Neutrophil (primary cell): ENCODE measurements around the gene STAB1.

Source experiments
- H3K27ac ChIP-seq: fragments of 200-600 bp; sonication (generic); 2 replicates; pipeline ENCODE4 v1.5.1; 2016; ENCODE audit warnings: mild to moderate bottlenecking, moderate library complexity
- H3K27me3 ChIP-seq: fragments of 200-600 bp; sonication (generic); 2 replicates; pipeline ENCODE4 v1.6.0; 2016; ENCODE audit warnings: mild to moderate bottlenecking
- H3K36me3 ChIP-seq: fragments of 200-600 bp; sonication (generic); 2 replicates; pipeline ENCODE4 v1.5.1; 2017
- H3K4me1 ChIP-seq, 2 experiments: fragments of 200-600 bp in 1 of 2; sonication (generic) in 1 of 2; 1 replicate in 1 of 2; 2 replicates in 1 of 2; pipeline versions ENCODE4 v1.5.1 to v1.6.1; 2013 to 2016; ENCODE audit warnings: low read depth in 1 of 2, low read length in 1 of 2, mild to moderate bottlenecking in 1 of 2, moderate library complexity in 1 of 2; ENCODE audit not compliant: control insufficient read depth in 1 of 2, insufficient read depth in 1 of 2
- H3K4me3 ChIP-seq, 2 experiments: fragments of 200-600 bp in 1 of 2; sonication (generic) in 1 of 2; 1 replicate in 1 of 2; 2 replicates in 1 of 2; pipeline ENCODE4 v1.5.1; 2013 to 2016; ENCODE audit warnings: low read depth in 1 of 2, low read length in 1 of 2, mild to moderate bottlenecking in 1 of 2, moderate library complexity in 1 of 2
- H3K9me3 ChIP-seq: fragments of 200-600 bp; sonication (generic); 2 replicates; pipeline ENCODE4 v1.5.1; 2016
- TF ChIP-seq, protein P1 (sequence below): fragments of 200-600 bp; sonication (generic); IDR thresholded peaks from 2 replicates; pipeline ENCODE4 v1.5.1; 2016; ENCODE audit warnings: antibody characterized with exemption

The STAB1 gene

GRCh38 chr3:52454938-52455282 is 40.2 kb upstream of the STAB1 start:
- Histone ChIP-seq H3K27me3 (no peaks in the 10 kb centered on the region), H3K27ac (peak overlapping the region; percentile 82), H3K4me1 (peaks cover 28 to 36% of the 10 kb centered on the region in 2 experiments), H3K9me3 (no peaks in the 10 kb centered on the region), H3K36me3 (peaks cover 15% of the 10 kb centered on the region), H3K4me3 (peak overlapping the region; percentile 87 to 88)
- TF ChIP-seq, protein P1, sequence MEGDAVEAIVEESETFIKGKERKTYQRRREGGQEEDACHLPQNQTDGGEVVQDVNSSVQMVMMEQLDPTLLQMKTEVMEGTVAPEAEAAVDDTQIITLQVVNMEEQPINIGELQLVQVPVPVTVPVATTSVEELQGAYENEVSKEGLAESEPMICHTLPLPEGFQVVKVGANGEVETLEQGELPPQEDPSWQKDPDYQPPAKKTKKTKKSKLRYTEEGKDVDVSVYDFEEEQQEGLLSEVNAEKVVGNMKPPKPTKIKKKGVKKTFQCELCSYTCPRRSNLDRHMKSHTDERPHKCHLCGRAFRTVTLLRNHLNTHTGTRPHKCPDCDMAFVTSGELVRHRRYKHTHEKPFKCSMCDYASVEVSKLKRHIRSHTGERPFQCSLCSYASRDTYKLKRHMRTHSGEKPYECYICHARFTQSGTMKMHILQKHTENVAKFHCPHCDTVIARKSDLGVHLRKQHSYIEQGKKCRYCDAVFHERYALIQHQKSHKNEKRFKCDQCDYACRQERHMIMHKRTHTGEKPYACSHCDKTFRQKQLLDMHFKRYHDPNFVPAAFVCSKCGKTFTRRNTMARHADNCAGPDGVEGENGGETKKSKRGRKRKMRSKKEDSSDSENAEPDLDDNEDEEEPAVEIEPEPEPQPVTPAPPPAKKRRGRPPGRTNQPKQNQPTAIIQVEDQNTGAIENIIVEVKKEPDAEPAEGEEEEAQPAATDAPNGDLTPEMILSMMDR: no peak

GRCh38 chr3:52455283-52456168 is 39.6 kb upstream of the STAB1 start, which contains the start of gene NISCH:
Gene NISCH (plus strand): TSS chr3:52455604. CDS start chr3:52455642, 38 bp downstream.
- Histone ChIP-seq H3K4me3 (peak within 1 kb of the TSS; percentile 87 to 88), H3K9me3 (no peaks in the 10 kb centered on the region)

GRCh38 chr3:52456169-52456799 is 38.9 kb upstream of the STAB1 start:
- Histone ChIP-seq H3K4me1 (peaks cover 28 to 36% of the 10 kb centered on the region in 2 experiments), H3K36me3 (peaks cover 25% of the 10 kb centered on the region), H3K4me3 (peak overlapping the region; percentile 87 to 88), H3K9me3 (no peaks in the 10 kb centered on the region), H3K27me3 (no peaks in the 10 kb centered on the region), H3K27ac (peak overlapping the region; percentile 82)
- TF ChIP-seq, protein P1: no peak

More at GRCh38 chr3:52455283-52456168, 39.6 kb upstream of the STAB1 start, which contains the start of gene NISCH:
- peak within 1 kb of the TSS; percentile 82 for H3K27ac ChIP-seq
- TF ChIP-seq, protein P1: peak; percentile 43
- H3K4me1 ChIP-seq: peaks cover 28 to 36% of the 10 kb centered on the region in 2 experiments
- no peaks in the 10 kb centered on the region for H3K27me3 ChIP-seq
- H3K36me3 ChIP-seq: peaks cover 18% of the 10 kb centered on the region

GRCh38 chr3:52456800-52457183 is 38.3 kb upstream of the STAB1 start:
- Histone ChIP-seq H3K36me3 (peaks cover 28% of the 10 kb centered on the region), H3K9me3 (no peaks in the 10 kb centered on the region), H3K4me3 (no peak overlapping the region), H3K4me1 (peaks cover 28 to 36% of the 10 kb centered on the region in 2 experiments), H3K27ac (peak overlapping the region; percentile 82), H3K27me3 (no peaks in the 10 kb centered on the region)
- TF ChIP-seq, protein P1: no peak

DNA sequence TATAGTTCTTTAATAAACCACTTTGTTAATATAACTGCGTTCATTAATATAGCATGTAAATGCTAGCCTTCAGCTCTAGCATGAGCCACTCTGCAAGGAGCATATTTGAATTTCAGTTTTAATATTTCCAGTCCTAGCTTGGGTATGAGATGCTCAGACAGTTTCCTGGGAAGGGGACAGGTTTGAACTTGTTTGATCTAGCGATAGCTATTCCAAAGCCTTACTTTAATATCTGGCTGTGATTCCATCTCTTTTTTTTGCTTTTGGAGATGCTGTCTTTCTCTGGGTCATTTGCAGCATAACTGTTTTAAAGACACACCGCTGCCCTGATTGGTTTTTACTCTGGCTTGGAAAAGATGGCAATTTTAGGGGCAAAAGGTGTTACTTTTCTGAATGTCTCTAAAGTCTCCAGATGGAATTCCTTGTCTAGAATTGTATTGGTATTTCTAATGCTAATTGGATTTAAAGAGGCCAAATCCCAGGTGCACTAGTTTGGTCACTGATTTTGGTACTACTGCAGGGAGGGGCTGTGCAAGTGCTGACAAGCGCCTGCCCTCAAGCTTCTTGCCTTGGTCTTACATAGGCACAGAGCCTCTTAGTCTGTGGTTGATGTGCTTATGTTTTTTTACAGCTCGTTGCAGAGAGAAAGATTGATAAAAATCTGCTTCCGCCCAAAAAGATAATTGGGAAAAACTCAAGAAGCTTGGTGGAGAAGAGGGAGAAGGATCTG is 36.9 kb upstream of the STAB1 start:
- Histone ChIP-seq H3K27ac (peak overlapping the region; percentile 82), H3K4me3 (no peak overlapping the region), H3K9me3 (no peaks in the 10 kb centered on the region)

More for the DNA sequence above, 36.9 kb upstream of the STAB1 start:
- no peaks in the 10 kb centered on the region for H3K27me3 ChIP-seq
- peaks cover 29 to 36% of the 10 kb centered on the region in 2 experiments for H3K4me1 ChIP-seq
- TF ChIP-seq, protein P1: no peak
- H3K36me3 ChIP-seq: peaks cover 28% of the 10 kb centered on the region
